Measurements from ENCODE around the gene OVOL1. TPM values are rescaled to one million over a fixed set of nuclear protein-coding genes. Genes with fewer than 3 reads are reported as not detected.

Gene OVOL1
- total and polyA plus RNA-seq, 2 donors from 2014 or later: 6.6 to 6.7 TPM

- intact Hi-C loops (cut with DNase I): loop anchor here (10.0 kb wide), 1 partner anchor 97 kb away; the partner anchor contains the start of gene KAT5
- no peaks in the 10 kb centered on the region for H3K27me3 ChIP-seq (ENCODE audit: control insufficient read depth, insufficient read depth, low read length)
- no peaks in the 10 kb centered on the region for H3K9me3 ChIP-seq (ENCODE audit: control insufficient read depth in 2 of 3, insufficient read depth in 1 of 3, low read length in 3 of 3)
- H3K27ac ChIP-seq (ENCODE audit: low read depth in 2 of 2, low read length in 2 of 2): no peak overlapping the region
- H3K9ac ChIP-seq (ENCODE audit: low read length in 3 of 3): no peak overlapping the region
- DNase-seq: peak in 1 of 5 donors; percentile 77
- peaks cover 0 to 3% (median 0%) of the 10 kb centered on the region in 3 donors for H3K36me3 ChIP-seq (ENCODE audit: control insufficient read depth in 2 of 3, insufficient read depth in 3 of 3, low read length in 3 of 3)
- no peak for FAIRE-seq
- no peak overlapping the region for H3K4me3 ChIP-seq (ENCODE audit: low read length in 3 of 3)
- TF ChIP-seq CTCF (IDR thresholded peaks at IDR 0.05; ENCODE audit: borderline replicate concordance, extremely low read depth, insufficient read depth): no peak
- peaks cover 0 to 5% (median 5%) of the 10 kb centered on the region in 3 donors for H3K4me1 ChIP-seq (ENCODE audit: control insufficient read depth in 2 of 3, insufficient read depth in 2 of 3, low read depth in 1 of 3, low read length in 3 of 3)
Measured at GRCh38 chr11:65811764-65812475, 25.1 kb downstream of the OVOL1 start.

GRCh38 chr11:65814131-65814985, 27.5 kb downstream of the OVOL1 start:
- peak in 1 of 5 donors; percentile 15 for DNase-seq
- H3K9ac ChIP-seq (ENCODE audit: low read length in 3 of 3): no peak overlapping the region
- H3K4me1 ChIP-seq (ENCODE audit: control insufficient read depth in 2 of 3, insufficient read depth in 2 of 3, low read depth in 1 of 3, low read length in 3 of 3): peaks cover 0 to 8% (median 5%) of the 10 kb centered on the region in 3 donors
- no peak overlapping the region for H3K27ac ChIP-seq (ENCODE audit: low read depth in 2 of 2, low read length in 2 of 2)
- H3K9me3 ChIP-seq (ENCODE audit: control insufficient read depth in 2 of 3, insufficient read depth in 1 of 3, low read length in 3 of 3): no peaks in the 10 kb centered on the region
- no peak for TF ChIP-seq CTCF (IDR thresholded peaks at IDR 0.05; ENCODE audit: borderline replicate concordance, extremely low read depth, insufficient read depth)
- no peaks in the 10 kb centered on the region for H3K27me3 ChIP-seq (ENCODE audit: control insufficient read depth, insufficient read depth, low read length)
- peaks cover 0 to 3% (median 0%) of the 10 kb centered on the region in 3 donors for H3K36me3 ChIP-seq (ENCODE audit: control insufficient read depth in 2 of 3, insufficient read depth in 3 of 3, low read length in 3 of 3)
- FAIRE-seq: no peak
- no peak overlapping the region for H3K4me3 ChIP-seq (ENCODE audit: low read length in 3 of 3)
- intact Hi-C loops (cut with DNase I): loop anchor here (10.0 kb wide), 1 partner anchor 100 kb away; the partner anchor contains the start of gene KAT5

DNA sequence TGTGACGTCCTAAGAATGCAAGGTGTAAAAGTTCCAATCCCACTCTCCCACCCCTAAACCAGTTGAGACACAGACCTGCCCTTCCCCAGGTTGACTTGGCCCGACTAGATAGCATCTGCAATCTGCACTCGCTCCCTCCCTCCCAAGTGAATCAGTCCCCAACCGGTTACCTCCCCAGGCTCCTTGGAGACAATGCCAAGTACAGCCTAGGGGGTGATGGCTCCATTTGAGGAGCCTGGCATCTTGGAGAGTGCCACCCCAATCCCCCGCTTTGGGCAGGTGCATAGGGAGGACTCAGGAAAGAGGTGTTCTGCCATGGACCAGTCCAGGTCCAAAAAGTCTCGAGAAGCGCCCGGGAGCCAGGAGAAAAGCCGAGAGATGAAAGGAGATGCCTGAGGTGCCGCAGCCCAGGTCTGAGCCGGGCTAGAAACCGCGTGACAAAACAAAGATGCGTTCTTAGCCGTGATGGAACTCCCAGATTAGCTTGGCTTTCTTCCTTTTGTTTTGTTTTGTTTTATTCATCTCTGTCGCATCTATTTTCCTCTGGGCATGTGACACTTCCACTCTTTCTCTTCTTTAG, 28.2 kb downstream of the OVOL1 start:
- H3K27ac ChIP-seq (ENCODE audit: low read depth in 2 of 2, low read length in 2 of 2): no peak overlapping the region
- H3K36me3 ChIP-seq (ENCODE audit: control insufficient read depth in 2 of 3, insufficient read depth in 3 of 3, low read length in 3 of 3): peaks cover 0 to 3% (median 0%) of the 10 kb centered on the region in 3 donors
- no peak overlapping the region for H3K4me3 ChIP-seq (ENCODE audit: low read length in 3 of 3)
- no peaks in the 10 kb centered on the region for H3K27me3 ChIP-seq (ENCODE audit: control insufficient read depth, insufficient read depth, low read length)
- peaks cover 0 to 8% (median 5%) of the 10 kb centered on the region in 3 donors for H3K4me1 ChIP-seq (ENCODE audit: control insufficient read depth in 2 of 3, insufficient read depth in 2 of 3, low read depth in 1 of 3, low read length in 3 of 3)
- no peak for TF ChIP-seq CTCF (IDR thresholded peaks at IDR 0.05; ENCODE audit: borderline replicate concordance, extremely low read depth, insufficient read depth)
- DNase-seq (peak in 1 of 5 donors; percentile 4), FAIRE-seq (no peak)
- H3K9ac ChIP-seq (ENCODE audit: low read length in 3 of 3): no peak overlapping the region
- H3K9me3 ChIP-seq (ENCODE audit: control insufficient read depth in 2 of 3, insufficient read depth in 1 of 3, low read length in 3 of 3): no peaks in the 10 kb centered on the region
- intact Hi-C loops (cut with DNase I): loop anchor here (10.0 kb wide), 1 partner anchor 100 kb away; the partner anchor contains the start of gene KAT5

Data from kidney (tissue), 14 donors.